Panc1 (cell line): ENCODE measurements around the gene CREBBP. TPM values are rescaled to one million over a fixed set of nuclear protein-coding genes. Genes with fewer than 3 reads are reported as not detected.

ENCODE experiments used
- ATAC-seq: fragments of 200-7000 bp; cut with Tn5 transposase; 2 replicates; pipeline ENCODE4 v1.9.1; 2020; ENCODE audit warnings: mild to moderate bottlenecking, moderate library complexity
- BruUV-seq: library from RNA; stranded (reverse); fragments of 400-500 nt; replicated peaks from 2 replicates; lab custom pipeline; 2021; lab: Mats Ljungman, UMichigan
- CTCF ChIA-PET: fragments of 300-600 bp; sonication (Branson Sonifier 250); formaldehyde crosslinking; loops from one replicate; lab custom pipeline; 2022; ENCODE audit warnings: antibody characterized with exemption; lab: Charles Lee
- POLR2A ChIA-PET: fragments of 300-600 bp; sonication (Branson Sonifier 250); formaldehyde crosslinking; loops from one replicate; lab custom pipeline; 2022; ENCODE audit warnings: antibody characterized with exemption; lab: Charles Lee
- DNase-seq: peaks from one replicate; pipeline ENCODE4 v3.0.0-alpha.2; 2010; ENCODE audit warnings: low read depth, low spot score
- H3K27ac ChIP-seq: 2 replicates; pipeline ENCODE4 v1.5.1; 2011; ENCODE audit warnings: mild to moderate bottlenecking, low read length, inconsistent platforms
- H3K27me3 ChIP-seq: fragments of 200-500 bp; sonication (Bioruptor generic); 2 replicates; pipeline ENCODE4 v1.6.0; 2014; ENCODE audit warnings: low read length, inconsistent platforms; ENCODE audit not compliant: control insufficient read depth, insufficient read depth
- H3K36me3 ChIP-seq: fragments of 200-500 bp; sonication (Bioruptor generic); 2 replicates; pipeline ENCODE4 v1.5.1; 2014; ENCODE audit warnings: inconsistent platforms, mild to moderate bottlenecking, low read length, moderate library complexity; ENCODE audit not compliant: control insufficient read depth, insufficient read depth
- H3K4me1 ChIP-seq: 2 replicates; pipeline ENCODE4 v1.5.1; 2011; ENCODE audit warnings: inconsistent platforms, mild to moderate bottlenecking, low read length, moderate library complexity; ENCODE audit not compliant: control insufficient read depth, insufficient read depth
- H3K4me3 ChIP-seq, 2 experiments: 2 replicates each; pipeline ENCODE4 v1.5.1; 2011 to 2012; ENCODE audit warnings: low read depth in 2 of 2, low read length in 2 of 2, mild to moderate bottlenecking in 2 of 2, inconsistent platforms in 1 of 2, moderate library complexity in 1 of 2
- H3K9me3 ChIP-seq: fragments of 200-500 bp; sonication (Bioruptor generic); 2 replicates; pipeline ENCODE4 v1.5.1; 2014; ENCODE audit warnings: low read depth, mild to moderate bottlenecking, inconsistent platforms, low read length, moderate library complexity; ENCODE audit not compliant: control insufficient read depth, insufficient read depth
- CTCF ChIP-seq: fragments of 450-650 bp; IDR thresholded peaks from 2 replicates; pipeline ENCODE4 v1.5.1; 2017; ENCODE audit warnings: mild to moderate bottlenecking
- POLR2AphosphoS5 ChIP-seq: IDR thresholded peaks from 2 replicates; pipeline ENCODE4 v1.6.1; 2012; ENCODE audit warnings: mild to moderate bottlenecking, low read depth, low read length, moderate library complexity
- REST ChIP-seq, 2 experiments: IDR thresholded peaks; 2 replicates each; pipeline ENCODE4 v1.6.1; 2011 to 2012; ENCODE audit warnings: low read depth in 2 of 2, control low read depth in 1 of 2, low read length in 1 of 2, mild to moderate bottlenecking in 1 of 2, moderate library complexity in 1 of 2; ENCODE audit not compliant: insufficient read depth in 1 of 2
- SIN3A ChIP-seq: IDR thresholded peaks from 2 replicates; pipeline ENCODE4 v1.6.1; 2012; ENCODE audit warnings: low read depth, mild to moderate bottlenecking, low read length, moderate library complexity, borderline replicate concordance; ENCODE audit not compliant: insufficient read depth
- TCF7L2 ChIP-seq: IDR thresholded peaks from 2 replicates; pipeline ENCODE4 v1.6.1; 2011; ENCODE audit warnings: mild to moderate bottlenecking, low read depth, low read length, inconsistent platforms
- in situ Hi-C: cut with HindIII; loops from 2 replicates; pipeline ENCODE4 v1.10.0; 2016; ENCODE audit warnings: low sequenced_read_pairs, low pct_unique_long_range_greater_than_20kb
- intact Hi-C: fragments of 100-400 bp; cut with micrococcal nuclease; formaldehyde crosslinking; loops from one replicate; pipeline ENCODE4 v1.10.0; 2022; ENCODE audit not compliant: unreplicated experiment
- total RNA-seq: library from RNA; stranded (reverse); gene quantifications from one replicate; pipeline ENCODE4 v1.2.1, GENCODE V29; 2021; ENCODE audit not compliant: unreplicated experiment

The CREBBP gene
- total RNA-seq, 1 experiment from 2014 or later = 60.2 TPM

DNA sequence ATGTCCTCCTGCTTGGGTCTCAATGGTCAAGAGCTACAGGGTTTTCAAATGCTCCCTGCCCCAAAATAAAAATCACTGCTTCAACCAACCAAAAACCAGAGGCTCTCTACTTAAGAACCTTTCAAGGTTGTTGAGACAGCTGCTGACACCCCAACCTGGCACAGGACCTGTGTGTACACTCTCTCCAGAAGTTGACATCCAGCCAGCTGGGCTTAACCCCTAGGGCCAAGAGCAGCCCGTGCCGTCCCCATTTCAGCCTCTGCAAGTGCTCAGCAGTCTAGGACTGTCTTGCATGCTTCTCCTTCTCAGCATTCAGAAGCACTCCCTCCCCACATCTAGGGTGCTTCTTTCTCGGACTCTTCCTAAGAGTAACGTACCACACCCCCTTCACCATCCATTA is 104.2 kb downstream of the CREBBP start:
- ChIA-PET POLR2A (no interaction called here), CTCF (no interaction called here)
- ATAC-seq = no peak
- H3K27ac ChIP-seq = no peak overlapping the region
- H3K36me3 ChIP-seq = peaks cover 7% of the 10 kb centered on the region
- intact Hi-C loops = no loop called here
- H3K27me3 ChIP-seq = no peaks in the 10 kb centered on the region
- in situ Hi-C loops = no loop called here
- H3K9me3 ChIP-seq = no peaks in the 10 kb centered on the region
- DNase-seq = no peak
- H3K4me3 ChIP-seq = no peak overlapping the region
- H3K4me1 ChIP-seq = peaks cover 8% of the 10 kb centered on the region; the same call in 1 of the 2 replicates
- no peak for TF ChIP-seq SIN3A
- no peak for TF ChIP-seq POLR2AphosphoS5
- no peak for TF ChIP-seq TCF7L2
- no peak for TF ChIP-seq CTCF
- TF ChIP-seq REST (IDR thresholded peaks at IDR 0.05; ENCODE audit: insufficient read depth in 1 of 2, low read depth in 2 of 2, low read length in 1 of 2) = no peak
- no TSS peak for BruUV-seq

GRCh38 chr16:3774819-3775218 is 105.7 kb downstream of the CREBBP start:
- in situ Hi-C loops (no loop called here), intact Hi-C loops (no loop called here)
- H3K4me1 ChIP-seq = peaks cover 8% of the 10 kb centered on the region; the same call in 1 of the 2 replicates
- no TSS peak for BruUV-seq
- ATAC-seq (no peak), DNase-seq (no peak)
- H3K27me3 ChIP-seq = no peaks in the 10 kb centered on the region
- H3K9me3 ChIP-seq = no peaks in the 10 kb centered on the region
- CTCF ChIA-PET = no interaction called here
- TF ChIP-seq CTCF (no peak), POLR2AphosphoS5 (no peak), REST (IDR thresholded peaks at IDR 0.05; ENCODE audit: insufficient read depth in 1 of 2, low read depth in 2 of 2, low read length in 1 of 2) (no peak), SIN3A (no peak), TCF7L2 (no peak)
- peaks cover 7% of the 10 kb centered on the region for H3K36me3 ChIP-seq
- POLR2A ChIA-PET = interaction anchor here (0.5 kb wide), 1 partner anchor 285 kb away, joined by 3 read pairs; no protein-coding TSS in a partner anchor
- H3K27ac ChIP-seq = no peak overlapping the region
- H3K4me3 ChIP-seq = no peak overlapping the region
